GM19395 (cell line): ENCODE measurements around the gene WFDC2.
"Not testable (repeated sequence)": the region's sequence is repeated elsewhere in the genome, so short reads cannot be mapped to it uniquely, and the experiment has no call there.

Experiments
- ATAC-seq: cut with Tn5 transposase; IDR thresholded peaks from one replicate; pipeline ENCODE4 v1.9.1; 2021; ENCODE audit warnings: mild to moderate bottlenecking, moderate library complexity; ENCODE audit not compliant: unreplicated experiment

WFDC2 gene

GRCh38 chr20:45450097-45450818, 19.3 kb upstream of the WFDC2 start:
- no peak for ATAC-seq

- ATAC-seq: no peak
These were observed 17.3 kb upstream of the WFDC2 start for GRCh38 chr20:45452238-45452637.

DNA sequence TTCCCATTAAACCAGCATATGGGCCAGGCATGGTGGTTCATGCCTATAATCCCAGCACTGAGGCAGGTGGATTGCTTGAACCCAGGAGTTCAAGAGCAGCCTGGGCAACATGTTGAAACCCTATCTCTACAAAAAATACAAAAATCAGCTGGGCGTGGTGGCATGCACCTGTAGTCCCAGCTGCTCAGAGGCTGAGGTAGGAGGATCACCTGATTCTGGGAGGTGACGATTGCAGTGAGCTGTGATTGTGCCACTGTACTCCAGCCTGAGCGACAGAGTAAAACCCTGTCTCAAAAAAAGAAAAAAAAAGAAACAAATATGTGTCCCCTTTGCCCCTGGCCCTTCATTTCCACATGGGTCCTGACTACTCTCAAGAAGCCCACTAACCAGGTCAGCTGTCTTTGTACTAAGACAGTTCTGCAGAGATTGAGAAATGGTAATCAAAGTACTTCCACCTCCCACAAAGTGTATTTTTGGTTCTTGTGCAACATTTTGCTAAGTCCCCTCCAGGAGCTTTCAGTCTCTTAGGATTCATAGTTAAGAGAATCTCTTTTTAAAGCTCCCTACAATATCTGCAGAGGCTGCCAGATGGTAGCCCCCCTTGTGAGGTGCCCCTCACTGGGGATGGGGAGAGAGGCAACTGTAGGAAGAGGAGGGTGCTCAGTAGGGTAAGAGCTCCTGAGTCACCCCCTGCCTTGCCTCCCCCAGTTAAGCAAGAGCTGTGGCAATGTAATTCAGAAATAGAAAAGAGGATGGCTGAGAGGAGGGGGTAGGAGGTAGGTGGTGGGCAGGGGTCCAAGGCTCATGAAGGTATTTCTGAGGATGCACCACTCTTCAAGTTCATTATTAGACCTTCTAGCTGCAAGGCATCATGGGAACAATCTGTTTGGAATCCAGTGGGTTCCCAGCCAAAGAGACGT, 16.5 kb upstream of the WFDC2 start:
- ATAC-seq: no peak

DNA sequence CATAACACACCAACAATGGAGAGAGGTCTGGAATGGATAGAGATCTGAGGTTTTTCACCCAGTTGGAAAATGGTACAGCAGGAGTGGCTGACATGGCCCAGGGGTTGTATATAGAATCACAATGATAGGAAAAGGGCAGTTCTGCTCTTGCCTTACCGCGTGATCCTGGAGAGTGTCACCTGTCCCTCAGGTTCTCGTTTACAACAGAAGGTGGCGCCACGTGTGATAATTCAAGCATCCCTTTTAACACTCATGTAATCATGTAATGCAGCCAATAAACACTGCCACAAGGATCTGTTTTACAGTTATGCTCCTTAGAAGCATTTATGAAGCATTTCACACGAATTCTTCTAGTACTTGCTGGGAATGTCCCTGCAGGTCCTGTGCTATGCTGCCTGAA, 12.9 kb upstream of the WFDC2 start:
- ATAC-seq: no peak

DNA sequence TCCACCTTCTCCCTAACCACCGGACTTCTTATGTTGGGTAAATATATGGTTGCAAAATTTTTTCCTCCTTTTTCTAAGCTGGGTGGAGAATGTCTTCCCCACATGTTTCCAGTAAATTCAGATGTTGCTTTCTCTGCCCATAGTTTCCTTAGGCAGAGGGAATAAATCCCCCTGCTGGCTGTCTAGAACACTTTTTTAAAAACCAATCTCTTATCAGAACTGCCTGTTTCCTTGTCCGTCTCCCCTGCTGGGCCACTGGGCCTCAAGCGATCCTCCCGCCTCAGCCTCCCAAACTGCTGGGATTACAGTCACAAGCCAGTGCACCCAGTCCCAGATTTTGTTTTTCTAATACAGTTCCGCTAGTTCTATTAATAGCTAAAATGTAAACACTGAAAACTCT, 9.9 kb upstream of the WFDC2 start:
- ATAC-seq: no peak

GRCh38 chr20:45461225-45461624, 8.3 kb upstream of the WFDC2 start:
- no peak for ATAC-seq

DNA sequence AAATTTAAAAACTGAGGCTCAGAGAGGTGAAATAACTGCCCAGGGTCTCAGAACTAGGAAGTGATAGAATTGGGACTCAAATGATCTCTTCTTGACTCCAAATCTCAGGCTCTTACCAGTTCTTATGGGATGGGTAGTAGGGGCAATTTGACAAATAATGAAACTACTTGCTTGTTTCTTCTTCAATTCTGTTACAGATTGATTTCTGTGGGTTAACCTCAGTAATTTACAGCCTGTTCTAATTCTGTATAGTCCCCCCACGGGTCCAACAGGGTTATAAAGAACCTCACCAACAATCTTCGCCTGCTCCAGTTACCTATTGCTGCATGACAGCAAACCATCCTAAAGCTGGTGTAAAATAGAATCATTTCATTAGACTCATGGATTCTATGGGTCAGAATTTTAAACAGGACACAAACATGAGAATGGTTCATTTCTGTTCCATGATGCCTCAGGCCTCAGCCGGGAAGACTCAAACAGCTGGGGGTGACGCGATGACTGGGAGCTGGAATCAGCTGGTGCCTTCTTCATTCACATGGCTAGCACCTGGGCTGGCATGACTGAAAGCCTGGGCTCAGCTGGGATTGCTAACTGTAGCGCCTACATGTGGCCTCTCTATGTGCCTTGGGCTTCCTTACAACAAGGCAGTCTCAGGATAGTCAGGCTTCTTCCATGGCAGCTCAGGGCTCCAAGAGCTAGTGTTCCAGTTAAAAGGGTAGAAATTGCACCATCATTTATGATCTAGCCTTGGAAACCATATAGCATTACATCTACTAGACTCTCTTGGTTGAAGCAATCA, 6.6 kb upstream of the WFDC2 start:
- ATAC-seq: peak; percentile 63

DNA sequence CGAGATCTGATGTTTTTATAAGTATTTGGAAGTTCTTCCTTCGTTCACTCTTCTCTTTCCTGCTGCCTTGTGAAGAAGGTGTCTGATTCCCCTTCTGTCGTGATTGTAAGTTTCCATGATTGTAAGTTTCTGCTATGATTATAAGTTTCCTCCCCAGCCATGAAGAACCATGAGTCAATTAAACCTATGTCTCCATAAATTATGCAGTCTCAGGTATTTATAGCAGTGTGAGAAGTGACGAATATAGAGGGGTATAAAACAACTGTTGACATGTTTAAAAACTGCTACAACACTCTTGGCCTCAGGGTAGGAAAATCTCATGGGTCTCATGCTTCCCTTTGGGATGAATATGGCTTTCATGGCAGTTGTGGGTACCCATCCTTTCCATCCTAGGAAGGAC, 5.8 kb upstream of the WFDC2 start:
- no peak for ATAC-seq

GRCh38 chr20:45465491-45466266, 3.9 kb upstream of the WFDC2 start:
- ATAC-seq: no peak

- ATAC-seq: no peak
These were observed 2.4 kb upstream of the WFDC2 start for GRCh38 chr20:45467172-45467571.

DNA sequence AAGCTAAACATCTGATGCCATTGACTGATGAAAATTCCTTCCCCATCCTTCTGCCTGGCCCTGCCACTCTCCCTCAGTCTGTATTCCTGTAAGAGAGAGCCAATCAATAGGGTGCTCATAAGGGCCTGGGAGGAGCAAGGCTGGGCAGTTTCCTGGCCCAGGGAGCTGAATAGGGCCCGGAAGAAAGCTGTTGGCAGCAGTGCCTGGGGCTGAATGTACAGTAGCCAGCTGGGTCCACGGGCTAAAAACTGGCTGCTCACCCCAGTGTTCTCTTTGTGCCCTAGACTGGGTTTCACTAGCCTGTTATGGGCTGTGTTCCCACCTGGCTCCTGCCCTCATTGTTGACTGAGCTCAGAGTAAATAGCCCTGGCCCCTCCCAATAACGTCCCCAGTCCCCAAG, 1.7 kb upstream of the WFDC2 start:
- ATAC-seq: no peak

GRCh38 chr20:45470262-45470931, 844 bp downstream of the WFDC2 start:
- peak; percentile 63 for ATAC-seq

DNA sequence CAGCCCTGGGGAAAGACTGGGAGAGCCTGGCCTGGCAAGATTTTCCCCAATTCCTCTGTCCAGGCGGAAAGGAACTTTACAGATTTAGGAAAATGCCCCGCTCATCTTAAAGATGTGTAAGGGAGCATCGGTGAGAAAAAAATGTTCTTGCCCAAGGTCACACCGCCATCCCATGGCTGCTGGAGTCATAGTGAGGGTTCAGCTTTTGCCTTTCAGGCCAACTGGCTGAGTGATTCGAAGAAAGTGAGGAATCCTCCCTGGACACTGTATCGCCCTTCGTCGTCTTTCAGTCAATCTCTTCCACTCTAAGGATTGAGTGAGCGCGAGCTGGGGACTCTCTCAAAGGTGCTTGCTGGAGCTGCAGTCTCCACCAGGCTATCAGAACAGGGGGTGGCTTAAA, 1.4 kb downstream of the WFDC2 start:
- ATAC-seq: peak; percentile 14

DNA sequence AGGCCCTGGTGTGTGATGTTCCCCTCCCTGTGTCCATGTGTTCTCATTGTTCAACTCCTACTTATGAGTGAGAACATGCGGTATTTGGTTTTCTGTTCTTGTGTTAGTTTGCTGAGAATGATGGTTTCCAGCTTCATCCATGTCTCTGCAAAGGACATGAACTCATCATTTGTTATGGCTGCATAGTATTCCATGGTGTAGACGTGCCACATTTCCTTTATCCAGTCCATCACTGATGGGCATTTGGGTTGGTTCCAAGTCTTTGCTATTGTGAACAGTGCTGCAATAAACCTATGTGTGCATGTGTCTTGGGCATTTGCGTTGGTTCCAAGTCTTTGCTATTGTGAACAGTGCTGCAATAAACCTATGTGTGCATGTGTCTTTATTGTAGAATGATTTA, 2.7 kb downstream of the WFDC2 start:
- not testable (repeated sequence) for ATAC-seq

- ATAC-seq: not testable (repeated sequence)
These were observed 8.1 kb downstream of the WFDC2 start for GRCh38 chr20:45477530-45478148.

DNA sequence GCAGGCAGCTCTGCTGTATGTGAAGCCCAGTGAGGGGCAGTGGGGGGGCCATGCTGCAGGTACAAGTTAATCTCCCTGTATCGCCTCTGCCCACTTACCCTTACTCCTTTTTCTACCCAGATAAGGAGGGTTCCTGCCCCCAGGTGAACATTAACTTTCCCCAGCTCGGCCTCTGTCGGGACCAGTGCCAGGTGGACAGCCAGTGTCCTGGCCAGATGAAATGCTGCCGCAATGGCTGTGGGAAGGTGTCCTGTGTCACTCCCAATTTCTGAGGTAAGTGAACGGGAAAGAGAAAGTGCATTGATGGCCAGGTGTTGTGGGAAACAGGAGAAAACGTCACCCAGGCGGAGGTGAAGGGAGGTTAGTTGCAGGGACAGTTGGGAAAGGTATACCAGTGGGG, 10.3 kb downstream of the WFDC2 start:
- ATAC-seq: no peak

- ATAC-seq: no peak
These were observed 15.1 kb downstream of the WFDC2 start for GRCh38 chr20:45484676-45485075.

DNA sequence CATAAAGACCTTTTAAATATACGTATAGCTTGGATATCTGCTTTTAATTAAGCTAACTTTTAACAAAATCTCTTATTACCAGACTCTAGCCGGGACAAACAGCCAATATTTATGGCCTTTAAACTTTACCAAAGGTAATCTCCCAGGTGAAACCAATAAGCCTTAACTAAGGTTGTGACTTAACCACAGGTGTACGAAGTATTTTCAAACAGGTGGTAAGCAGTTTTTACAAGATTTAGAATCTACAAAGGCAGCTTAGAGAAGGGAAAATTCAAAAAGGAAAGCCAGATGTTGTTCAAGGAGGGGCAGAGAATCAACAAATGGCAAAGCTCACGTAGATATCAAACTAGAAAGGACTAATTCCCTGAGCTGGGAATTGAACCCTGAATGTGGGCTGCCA, 15.8 kb downstream of the WFDC2 start:
- no peak for ATAC-seq

DNA sequence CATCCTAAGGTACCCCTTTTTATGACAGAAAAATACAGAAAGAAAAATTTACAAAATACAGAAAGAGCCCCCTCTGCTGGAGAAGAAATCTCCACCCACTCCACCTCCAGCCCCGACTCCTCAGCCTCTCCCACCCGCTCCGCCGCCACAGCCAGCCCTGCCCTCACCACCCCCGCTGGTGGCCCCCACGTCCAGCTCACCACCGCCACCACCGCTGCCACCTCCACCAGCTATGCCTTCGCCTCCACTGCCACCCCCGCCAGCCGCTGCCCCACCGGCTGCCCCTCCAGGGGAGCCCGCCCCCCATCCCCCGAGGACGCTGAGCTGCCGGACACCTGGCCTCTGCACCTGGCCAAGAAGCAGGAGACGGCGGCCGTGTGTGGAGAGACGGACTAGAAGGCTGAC, 17.7 kb downstream of the WFDC2 start:
- no peak for ATAC-seq

DNA sequence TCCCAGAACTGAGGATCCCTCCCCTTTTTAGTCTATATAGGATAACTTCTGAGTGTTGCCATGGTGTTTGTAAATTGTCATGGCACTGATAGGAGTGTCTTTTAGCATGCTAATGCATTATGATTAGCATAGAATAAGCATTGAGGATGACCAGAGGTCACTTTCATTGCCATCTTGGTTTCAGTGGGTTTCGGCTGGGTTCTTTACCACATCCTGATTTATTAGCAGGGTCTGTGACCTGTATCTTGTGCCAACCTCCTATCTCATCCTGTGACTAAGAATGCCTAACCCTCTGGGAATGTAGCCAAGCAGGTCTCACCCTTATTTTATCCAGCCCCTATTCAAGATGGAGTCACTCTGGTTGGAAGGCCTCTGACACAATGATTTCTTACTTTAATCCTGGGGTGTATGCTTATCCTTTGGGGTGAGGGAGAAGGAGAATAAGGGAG, 19.6 kb downstream of the WFDC2 start:
- ATAC-seq: no peak
